Effector memory CD4-positive, alpha-beta T cell (primary cell): Measurements from ENCODE around the gene CEP41.

Source experiments
- DNase-seq, 3 donors: peaks; one replicate each; pipeline ENCODE4 v3.0.0-alpha.2; 2020
- H3K27ac ChIP-seq: 2 replicates; pipeline ENCODE4 v1.7.0; 2013; ENCODE audit warnings: mild to moderate bottlenecking, low read length, moderate library complexity; ENCODE audit not compliant: insufficient read depth, poor library complexity, severe bottlenecking
- H3K27me3 ChIP-seq: replicated peaks from 2 replicates; pipeline ENCODE4 v1.7.0; 2013; ENCODE audit warnings: mild to moderate bottlenecking, low read length; ENCODE audit not compliant: insufficient read depth, control insufficient read depth, poor library complexity, severe bottlenecking
- H3K36me3 ChIP-seq: 2 replicates; pipeline ENCODE4 v1.7.0; 2013; ENCODE audit warnings: mild to moderate bottlenecking, low read length, moderate library complexity; ENCODE audit not compliant: control insufficient read depth, insufficient read depth
- H3K4me1 ChIP-seq: 2 replicates; pipeline ENCODE4 v1.7.0; 2013; ENCODE audit warnings: low read length, mild to moderate bottlenecking; ENCODE audit not compliant: control insufficient read depth, insufficient read depth, poor library complexity, severe bottlenecking
- H3K4me3 ChIP-seq: 2 replicates; pipeline ENCODE4 v1.7.0; 2013; ENCODE audit warnings: low read length, low read depth, mild to moderate bottlenecking; ENCODE audit not compliant: insufficient read depth, poor library complexity, severe bottlenecking
- H3K9me3 ChIP-seq: 2 replicates; pipeline ENCODE4 v1.7.0; 2013; ENCODE audit warnings: mild to moderate bottlenecking, low read length, moderate library complexity; ENCODE audit not compliant: control insufficient read depth

The CEP41 gene

GRCh38 chr7:130405003-130405402 is 35.8 kb downstream of the CEP41 start:
- no peaks in the 10 kb centered on the region for H3K9me3 ChIP-seq
- no peak overlapping the region for H3K4me3 ChIP-seq
- H3K27me3 ChIP-seq: no peaks in the 10 kb centered on the region
- H3K27ac ChIP-seq: no peak overlapping the region
- no peaks in the 10 kb centered on the region for H3K36me3 ChIP-seq
- no peak for DNase-seq
- no peaks in the 10 kb centered on the region for H3K4me1 ChIP-seq

- Histone ChIP-seq H3K4me1 (no peaks in the 10 kb centered on the region), H3K36me3 (no peaks in the 10 kb centered on the region), H3K4me3 (no peak overlapping the region), H3K27me3 (no peaks in the 10 kb centered on the region), H3K9me3 (no peaks in the 10 kb centered on the region), H3K27ac (no peak overlapping the region)
- DNase-seq: no peak
Observed at GRCh38 chr7:130401578-130401977, 39.2 kb downstream of the CEP41 start.

GRCh38 chr7:130401101-130401500 is 39.7 kb downstream of the CEP41 start:
- Histone ChIP-seq H3K36me3 (no peaks in the 10 kb centered on the region), H3K9me3 (no peaks in the 10 kb centered on the region), H3K4me3 (no peak overlapping the region), H3K27ac (no peak overlapping the region), H3K27me3 (no peaks in the 10 kb centered on the region), H3K4me1 (no peaks in the 10 kb centered on the region)
- DNase-seq: no peak

- H3K27ac ChIP-seq: no peak overlapping the region
- no peak for DNase-seq
- H3K9me3 ChIP-seq: no peaks in the 10 kb centered on the region
- H3K4me1 ChIP-seq: no peaks in the 10 kb centered on the region
- H3K4me3 ChIP-seq: no peak overlapping the region
- H3K36me3 ChIP-seq: no peaks in the 10 kb centered on the region
- H3K27me3 ChIP-seq: no peaks in the 10 kb centered on the region
Observed at GRCh38 chr7:130400120-130400572, 40.7 kb downstream of the CEP41 start.

- Histone ChIP-seq H3K4me3 (no peak overlapping the region), H3K27ac (no peak overlapping the region), H3K4me1 (peaks cover 8% of the 10 kb centered on the region), H3K9me3 (no peaks in the 10 kb centered on the region), H3K27me3 (no peaks in the 10 kb centered on the region), H3K36me3 (no peaks in the 10 kb centered on the region)
- no peak for DNase-seq
Observed at GRCh38 chr7:130398526-130399090, 42.2 kb downstream of the CEP41 start.

- Histone ChIP-seq H3K36me3 (no peaks in the 10 kb centered on the region), H3K27me3 (no peaks in the 10 kb centered on the region), H3K4me1 (peaks cover 8% of the 10 kb centered on the region), H3K9me3 (no peaks in the 10 kb centered on the region), H3K4me3 (no peak overlapping the region), H3K27ac (no peak overlapping the region)
- DNase-seq: no peak
Observed at GRCh38 chr7:130397758-130398073, 43.1 kb downstream of the CEP41 start.

GRCh38 chr7:130397051-130397757 is 43.6 kb downstream of the CEP41 start:
- Histone ChIP-seq H3K27ac (no peak overlapping the region), H3K4me1 (peaks cover 8% of the 10 kb centered on the region), H3K36me3 (no peaks in the 10 kb centered on the region), H3K4me3 (no peak overlapping the region), H3K27me3 (no peaks in the 10 kb centered on the region), H3K9me3 (no peaks in the 10 kb centered on the region)
- no peak for DNase-seq

- H3K4me3 ChIP-seq: no peak overlapping the region
- H3K27ac ChIP-seq: no peak overlapping the region
- no peaks in the 10 kb centered on the region for H3K9me3 ChIP-seq
- H3K27me3 ChIP-seq: no peaks in the 10 kb centered on the region
- DNase-seq: no peak
- H3K4me1 ChIP-seq: peaks cover 8% of the 10 kb centered on the region
- no peaks in the 10 kb centered on the region for H3K36me3 ChIP-seq
Observed at GRCh38 chr7:130396109-130396508, 44.7 kb downstream of the CEP41 start.

GRCh38 chr7:130395421-130395820 is 45.4 kb downstream of the CEP41 start:
- Histone ChIP-seq H3K4me3 (no peak overlapping the region), H3K4me1 (peaks cover 8% of the 10 kb centered on the region), H3K27ac (no peak overlapping the region), H3K27me3 (no peaks in the 10 kb centered on the region), H3K9me3 (no peaks in the 10 kb centered on the region), H3K36me3 (no peaks in the 10 kb centered on the region)
- DNase-seq: no peak

GRCh38 chr7:130394421-130395195 is 46.2 kb downstream of the CEP41 start:
- peaks cover 8% of the 10 kb centered on the region for H3K4me1 ChIP-seq
- no peaks in the 10 kb centered on the region for H3K36me3 ChIP-seq
- DNase-seq: no peak
- peak overlapping the region; percentile 24 for H3K4me3 ChIP-seq
- no peaks in the 10 kb centered on the region for H3K9me3 ChIP-seq
- no peaks in the 10 kb centered on the region for H3K27me3 ChIP-seq
- no peak overlapping the region for H3K27ac ChIP-seq
